ENCODE data around the gene GRHL3.

The GRHL3 gene

GRCh38 chr1:24357038-24357437, 37.9 kb downstream of the GRHL3 start:
- no peak for TF ChIP-seq CTCF (IDR thresholded peaks at IDR 0.05; ENCODE audit: extremely low read depth, missing control alignments)
- DNase-seq (ENCODE audit: low spot score), result no peak

- DNase-seq (ENCODE audit: low spot score), result no peak
- no peak for TF ChIP-seq CTCF (IDR thresholded peaks at IDR 0.05; ENCODE audit: extremely low read depth, missing control alignments)
These were observed 41.5 kb downstream of the GRHL3 start for GRCh38 chr1:24360681-24361080.

- no peak for TF ChIP-seq CTCF (IDR thresholded peaks at IDR 0.05; ENCODE audit: extremely low read depth, missing control alignments)
- DNase-seq (ENCODE audit: low spot score), result no peak
These were observed 42.7 kb downstream of the GRHL3 start for GRCh38 chr1:24361811-24362210.

- DNase-seq (ENCODE audit: low spot score), result no peak
- TF ChIP-seq CTCF (IDR thresholded peaks at IDR 0.05; ENCODE audit: extremely low read depth, missing control alignments), result no peak
These were observed 43.2 kb downstream of the GRHL3 start for GRCh38 chr1:24362396-24362795.

- no peak for TF ChIP-seq CTCF (IDR thresholded peaks at IDR 0.05; ENCODE audit: extremely low read depth, missing control alignments)
- DNase-seq (ENCODE audit: low spot score), result no peak
These were observed 43.9 kb downstream of the GRHL3 start for GRCh38 chr1:24362982-24363614.

GRCh38 chr1:24363994-24364393, 44.8 kb downstream of the GRHL3 start:
- TF ChIP-seq CTCF (IDR thresholded peaks at IDR 0.05; ENCODE audit: extremely low read depth, missing control alignments), result no peak
- no peak for DNase-seq (ENCODE audit: low spot score)

GRCh38 chr1:24364605-24364974, 45.4 kb downstream of the GRHL3 start:
- TF ChIP-seq CTCF (IDR thresholded peaks at IDR 0.05; ENCODE audit: extremely low read depth, missing control alignments), result no peak

More at GRCh38 chr1:24364605-24364974, 45.4 kb downstream of the GRHL3 start:
- no peak for DNase-seq (ENCODE audit: low spot score)

Data from GM20000 (cell line).